GM12891 (cell line): Measurements from ENCODE around the gene RGS17.

Experiments used
- PAX5 ChIP-seq: IDR thresholded peaks from 2 replicates; pipeline ENCODE4 v1.6.1; 2011; ENCODE audit warnings: low read length, moderate library complexity, mild to moderate bottlenecking; ENCODE audit not compliant: insufficient read depth, severe bottlenecking
- POLR2A ChIP-seq: IDR thresholded peaks from 2 replicates; pipeline ENCODE4 v1.6.1; 2011; ENCODE audit warnings: low read depth, low read length, control low read depth
- POLR2AphosphoS5 ChIP-seq: IDR thresholded peaks from 2 replicates; pipeline ENCODE4 v1.6.1; 2011; ENCODE audit warnings: low read depth, low read length, control low read depth
- POU2F2 ChIP-seq: IDR thresholded peaks from 2 replicates; pipeline ENCODE4 v1.6.1; 2011; ENCODE audit warnings: low read depth, mild to moderate bottlenecking, control low read depth, low read length, moderate library complexity
- TAF1 ChIP-seq: IDR thresholded peaks from 2 replicates; pipeline ENCODE4 v1.6.1; 2011; ENCODE audit warnings: low read depth, low read length, control low read depth

DNA sequence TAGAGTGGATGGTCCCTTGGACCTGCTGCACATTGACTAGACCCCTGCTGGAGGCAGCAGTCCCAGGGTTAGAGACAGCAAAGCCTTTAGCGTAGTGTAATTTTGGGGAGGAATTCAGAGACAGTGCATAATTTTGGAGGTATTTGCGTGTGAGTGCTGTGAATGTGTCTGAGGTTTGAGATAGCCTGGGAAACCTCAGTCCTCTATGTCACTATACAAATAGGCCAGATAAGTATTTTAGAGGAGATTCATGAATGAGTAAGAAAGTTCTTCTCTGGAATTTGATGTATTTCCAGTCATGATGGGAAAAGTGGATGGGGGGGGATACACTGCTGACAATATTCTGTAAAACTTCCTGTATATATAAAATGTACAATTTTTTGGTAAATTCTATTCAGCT, 102.8 kb downstream of the RGS17 start:
- TF ChIP-seq POLR2AphosphoS5 (no peak), TAF1 (no peak), POLR2A (no peak), POU2F2 (no peak), PAX5 (no peak)
